GM21786 (cell line): ENCODE data around the gene FLYWCH2.

ENCODE experiments used
- ATAC-seq: cut with Tn5 transposase; IDR thresholded peaks from one replicate; pipeline ENCODE4 v1.9.1; 2021; ENCODE audit not compliant: unreplicated experiment

The FLYWCH2 gene

GRCh38 chr16:2853531-2854073, 29.4 kb upstream of the FLYWCH2 start:
- ATAC-seq = no peak

- ATAC-seq = no peak
Measured at GRCh38 chr16:2854700-2855309, 28.2 kb upstream of the FLYWCH2 start.

- no peak for ATAC-seq
Measured at GRCh38 chr16:2855536-2855935, 27.5 kb upstream of the FLYWCH2 start.

GRCh38 chr16:2856061-2856670, 26.8 kb upstream of the FLYWCH2 start:
- no peak for ATAC-seq

GRCh38 chr16:2856686-2857450, 26.1 kb upstream of the FLYWCH2 start:
- no peak for ATAC-seq

- ATAC-seq = no peak
Measured at GRCh38 chr16:2857451-2858244, 25.4 kb upstream of the FLYWCH2 start, which contains the start of gene PRSS22. TSS of gene PRSS22 (minus strand) at chr16:2858170. CDS start at chr16:2858104, 66 bp downstream.

- ATAC-seq = no peak
Measured at GRCh38 chr16:2858245-2859025, 24.6 kb upstream of the FLYWCH2 start.

GRCh38 chr16:2859686-2860265, 23.2 kb upstream of the FLYWCH2 start:
- no peak for ATAC-seq

GRCh38 chr16:2860826-2861567, 22.0 kb upstream of the FLYWCH2 start:
- ATAC-seq = no peak

- ATAC-seq = no peak
Measured at GRCh38 chr16:2865651-2866050, 17.4 kb upstream of the FLYWCH2 start.

- ATAC-seq = no peak
Measured at GRCh38 chr16:2866431-2866830, 16.6 kb upstream of the FLYWCH2 start.

- no peak for ATAC-seq
Measured at GRCh38 chr16:2867661-2867986, 15.4 kb upstream of the FLYWCH2 start.

- ATAC-seq = peak; percentile 87
Measured at GRCh38 chr16:2867987-2868789, 14.8 kb upstream of the FLYWCH2 start.

- ATAC-seq = no peak
Measured at GRCh38 chr16:2871926-2872325, 11.1 kb upstream of the FLYWCH2 start.

- ATAC-seq = no peak
Measured at GRCh38 chr16:2874032-2874911, 8.7 kb upstream of the FLYWCH2 start.

- ATAC-seq = no peak
Measured at GRCh38 chr16:2874912-2875362, 8.1 kb upstream of the FLYWCH2 start.

GRCh38 chr16:2879854-2880508, 3.0 kb upstream of the FLYWCH2 start:
- no peak for ATAC-seq
